Raji (cell line): ENCODE data around the gene BAIAP2L2.

Source experiments
- POLR2A ChIP-seq: IDR thresholded peaks from 2 replicates; pipeline ENCODE4 v1.6.1; 2011; ENCODE audit warnings: low read depth, low read length, control low read depth; ENCODE audit not compliant: insufficient read depth

BAIAP2L2 gene

DNA sequence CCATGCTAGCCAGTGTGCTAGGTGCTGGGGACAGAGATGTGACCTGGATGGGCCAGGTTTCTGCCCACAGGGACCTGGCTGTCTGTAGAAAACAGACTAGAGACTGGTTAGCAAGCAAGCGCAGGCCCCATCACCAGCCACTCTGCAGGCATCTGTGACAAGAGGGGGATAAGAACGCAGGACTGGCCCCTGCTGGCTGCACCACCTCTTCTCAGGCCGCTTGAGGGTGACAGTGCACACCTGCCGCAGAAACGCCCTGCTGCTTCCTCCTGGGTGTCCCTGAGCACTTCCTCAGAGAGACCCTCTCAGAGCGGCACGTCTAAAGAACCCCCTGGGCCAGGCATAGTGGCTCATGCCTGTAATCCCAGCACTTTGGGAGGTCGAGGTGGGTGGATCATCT is 59.2 kb downstream of the BAIAP2L2 start:
- no peak for TF ChIP-seq POLR2A

DNA sequence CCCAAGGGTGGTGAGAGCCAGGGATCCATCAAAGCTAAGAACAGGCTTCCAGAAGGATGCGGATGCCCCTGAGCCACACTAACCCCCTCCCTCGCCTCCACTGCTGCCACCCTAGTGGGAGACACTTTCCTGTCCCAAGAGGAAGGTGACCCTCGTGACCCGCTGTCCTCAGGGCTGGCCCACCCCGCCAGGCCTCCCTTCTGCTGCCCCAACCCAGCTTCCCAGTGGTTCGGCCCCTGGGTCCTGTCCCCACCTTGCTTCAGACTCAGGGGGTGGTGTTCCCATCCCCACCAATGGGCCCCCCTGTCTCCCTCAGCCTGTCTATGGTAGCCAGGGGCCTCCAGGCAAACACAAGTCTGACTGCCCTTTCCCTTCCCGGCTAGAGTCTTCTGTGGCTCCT is 59.8 kb downstream of the BAIAP2L2 start:
- TF ChIP-seq POLR2A = no peak

DNA sequence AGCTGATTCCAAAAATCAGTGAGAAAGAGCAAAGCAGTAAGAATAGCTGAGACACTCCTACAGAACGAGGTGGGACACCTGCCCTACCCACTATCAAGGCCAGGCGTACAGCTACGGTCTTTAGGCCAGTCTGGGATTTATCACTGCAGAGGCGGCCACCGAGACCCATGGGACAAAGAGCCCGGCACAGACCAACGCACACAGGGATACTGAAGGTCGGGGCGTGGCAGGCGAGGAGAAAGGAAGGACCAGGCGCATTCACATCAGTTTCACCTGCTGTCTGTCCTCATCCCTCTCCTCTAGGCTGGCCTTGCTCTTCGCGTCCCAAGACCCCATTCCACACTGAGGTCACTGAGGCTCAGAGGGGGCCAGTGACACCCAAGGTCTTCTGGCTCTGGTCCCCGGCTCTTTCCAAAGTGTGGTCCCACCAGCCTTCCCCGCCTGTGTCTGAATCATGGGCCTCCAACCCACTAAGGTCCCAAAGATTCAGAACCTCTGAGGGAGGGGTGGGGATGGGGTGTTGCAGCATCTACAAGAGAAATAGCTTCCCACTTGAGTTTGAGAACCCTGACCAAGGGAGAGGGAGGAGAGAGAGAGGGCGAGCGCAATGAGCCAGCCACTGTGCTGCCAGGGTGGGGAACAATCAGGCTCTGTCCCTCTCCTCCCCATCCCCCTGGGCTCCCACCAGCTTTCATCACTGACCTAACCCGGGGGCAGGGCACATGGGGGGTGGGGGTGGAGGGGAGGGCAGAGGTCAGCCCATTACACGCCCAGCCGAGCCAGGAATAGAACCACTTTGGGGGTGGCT is 60.5 kb downstream of the BAIAP2L2 start:
- no peak for TF ChIP-seq POLR2A

DNA sequence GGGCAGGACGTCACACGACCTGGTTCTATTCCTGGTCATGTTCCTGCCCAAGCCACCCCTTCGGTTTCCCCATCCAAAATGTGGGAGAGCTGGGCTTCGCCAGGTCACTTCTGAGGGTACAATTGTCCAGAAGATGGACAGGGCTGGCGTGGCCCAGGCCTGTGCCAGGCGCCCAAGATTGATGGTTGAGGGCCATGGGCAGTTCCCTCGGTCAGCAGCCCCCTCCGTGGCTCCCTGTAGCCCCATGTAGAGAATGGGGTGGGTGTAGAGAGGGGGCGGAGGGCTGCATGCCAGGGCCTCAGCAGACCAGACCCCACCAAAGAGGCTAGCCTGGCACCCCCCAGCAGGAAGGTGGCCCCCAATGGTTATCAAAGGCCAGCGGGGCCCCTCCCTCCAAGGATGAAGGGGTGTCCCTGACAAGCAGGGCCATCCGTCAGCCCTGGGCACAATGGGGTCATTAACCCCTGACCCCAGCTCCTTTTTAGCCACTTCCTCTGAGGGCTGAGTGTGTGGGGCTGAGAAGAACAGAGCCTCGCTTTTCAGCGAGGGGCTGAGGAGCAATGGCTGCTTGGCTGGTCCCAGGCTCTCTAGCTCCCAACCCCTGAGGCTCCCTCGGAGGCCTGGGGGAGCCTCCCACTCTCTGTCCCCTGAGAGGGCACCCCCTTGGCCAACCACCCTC is 64.3 kb downstream of the BAIAP2L2 start:
- no peak for TF ChIP-seq POLR2A

DNA sequence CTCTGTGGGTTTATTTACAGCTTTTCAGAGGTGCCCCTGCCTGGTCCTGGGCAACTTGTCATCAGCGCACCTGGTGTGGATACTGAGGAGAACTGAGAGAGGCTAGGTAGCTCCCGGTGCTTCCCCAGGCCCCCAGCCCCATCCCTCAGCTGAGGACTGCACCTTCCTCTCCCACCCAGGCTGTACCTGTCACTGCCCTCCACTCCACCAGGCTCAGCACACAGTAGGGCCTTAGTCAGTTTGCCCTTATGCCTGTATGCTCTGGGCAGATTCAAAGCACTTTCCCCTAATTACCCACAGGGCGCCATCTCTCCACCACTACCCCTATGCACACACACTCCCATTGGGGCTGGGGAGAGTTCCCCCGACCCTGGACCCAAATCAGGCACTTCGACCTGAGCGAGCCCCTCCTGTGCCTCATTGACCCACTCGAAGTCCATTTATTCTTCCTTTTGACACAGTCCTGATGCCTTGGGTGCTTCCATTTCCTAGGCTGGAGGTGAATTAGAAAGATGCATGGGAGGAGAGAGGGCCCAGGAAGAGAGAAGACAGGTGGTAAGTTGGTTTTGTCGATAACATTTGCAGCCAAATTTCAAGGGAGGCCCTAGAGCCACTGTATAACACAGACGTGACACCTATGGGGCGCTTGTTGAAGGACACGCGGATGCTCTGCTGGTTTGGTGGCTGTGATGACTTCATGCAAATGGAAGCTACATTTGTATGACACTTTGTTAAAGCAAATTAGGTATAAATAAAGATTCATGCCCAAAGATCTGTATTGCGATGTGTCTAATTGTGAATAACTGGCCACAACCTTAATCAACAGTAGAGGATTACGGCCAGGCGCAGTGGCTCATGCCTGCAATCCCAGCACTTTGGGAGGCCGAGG is 67.1 kb downstream of the BAIAP2L2 start:
- TF ChIP-seq POLR2A = no peak

DNA sequence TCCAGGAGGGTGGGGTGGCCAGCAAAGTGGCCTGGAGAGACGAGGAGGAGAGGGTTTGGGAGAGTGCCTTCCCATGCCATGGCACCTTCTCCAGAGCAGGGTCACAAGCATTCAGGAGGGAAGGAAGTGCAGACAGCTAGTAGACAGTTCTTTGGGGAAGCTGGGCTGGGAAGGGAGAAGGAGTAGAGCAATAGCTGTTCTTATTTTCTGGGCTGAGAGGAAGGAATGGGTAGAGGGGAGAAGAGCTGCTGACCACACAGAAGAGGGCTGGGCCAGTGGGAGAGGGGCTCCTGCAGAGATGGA is 68.0 kb downstream of the BAIAP2L2 start:
- no peak for TF ChIP-seq POLR2A

DNA sequence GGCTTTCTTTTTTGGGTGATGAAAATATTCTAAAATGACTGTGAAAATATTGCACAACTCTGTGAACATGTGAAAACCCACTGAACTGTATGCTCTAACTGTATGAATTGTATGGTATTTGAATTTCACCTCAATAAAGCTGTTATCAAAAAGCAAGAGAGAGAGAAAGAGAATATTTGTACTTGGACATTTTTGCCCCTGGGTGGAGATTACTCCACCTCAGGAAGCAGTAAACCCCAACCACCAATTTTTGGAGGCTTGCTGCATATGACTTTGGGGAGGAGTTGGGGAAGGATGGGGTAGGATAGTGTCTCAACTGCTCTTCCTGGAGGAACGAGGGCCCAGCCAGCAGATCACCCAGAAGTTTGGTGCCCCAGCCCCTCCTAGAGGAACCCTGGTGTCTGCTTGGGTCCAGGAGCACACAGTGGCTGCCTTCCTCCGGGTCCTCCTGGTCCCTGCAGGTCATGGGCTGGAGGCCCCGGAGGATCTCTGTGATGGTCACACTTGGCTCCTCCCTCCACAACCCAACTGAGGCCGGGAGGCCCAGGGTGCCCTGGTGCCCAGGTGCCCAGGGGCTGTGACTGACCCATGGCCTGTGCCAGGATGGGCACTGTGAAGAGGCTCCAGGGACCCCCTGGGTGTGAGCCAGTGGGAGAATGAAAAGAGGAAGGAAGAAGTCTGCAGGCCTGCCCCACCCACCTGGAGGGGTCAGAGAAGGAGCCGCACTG is 68.6 kb downstream of the BAIAP2L2 start:
- no peak for TF ChIP-seq POLR2A

DNA sequence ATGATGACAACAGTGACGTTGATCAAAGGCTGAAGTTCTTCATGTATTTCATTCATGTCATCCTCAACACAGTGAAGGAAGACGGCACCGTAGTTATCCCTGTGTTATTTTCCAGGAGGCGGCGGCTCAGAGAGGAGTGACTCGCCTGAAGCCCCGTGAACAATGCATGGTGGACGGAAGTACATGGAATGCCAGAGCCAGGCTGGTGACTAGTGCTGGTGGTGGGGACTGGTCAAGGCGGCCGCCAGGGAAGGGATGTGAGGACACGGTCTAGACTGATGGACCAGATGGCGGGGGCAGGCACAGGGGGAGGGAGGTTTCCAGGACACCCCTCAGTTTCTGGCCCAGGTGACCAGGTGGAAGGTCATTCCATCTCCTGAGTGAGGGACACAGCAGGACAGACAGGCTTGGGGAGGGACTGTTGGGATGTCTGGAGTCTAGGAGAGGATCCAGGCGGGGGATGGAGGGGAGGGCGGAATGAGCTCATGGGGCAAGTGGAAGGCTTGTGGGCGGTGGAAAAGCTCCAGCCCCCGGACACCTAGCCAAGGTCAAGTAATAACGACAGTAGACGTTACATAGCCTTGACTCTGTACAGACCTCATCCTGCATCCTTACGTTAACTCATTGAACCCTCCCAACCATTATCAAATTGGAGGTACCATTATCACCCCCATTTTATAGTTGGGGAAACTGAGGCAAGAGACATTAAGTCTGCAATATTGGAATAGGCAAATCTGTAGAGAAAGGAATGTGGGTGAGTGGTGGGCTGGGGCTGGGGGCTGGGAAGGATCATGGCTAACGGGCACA is 69.3 kb downstream of the BAIAP2L2 start:
- no peak for TF ChIP-seq POLR2A

DNA sequence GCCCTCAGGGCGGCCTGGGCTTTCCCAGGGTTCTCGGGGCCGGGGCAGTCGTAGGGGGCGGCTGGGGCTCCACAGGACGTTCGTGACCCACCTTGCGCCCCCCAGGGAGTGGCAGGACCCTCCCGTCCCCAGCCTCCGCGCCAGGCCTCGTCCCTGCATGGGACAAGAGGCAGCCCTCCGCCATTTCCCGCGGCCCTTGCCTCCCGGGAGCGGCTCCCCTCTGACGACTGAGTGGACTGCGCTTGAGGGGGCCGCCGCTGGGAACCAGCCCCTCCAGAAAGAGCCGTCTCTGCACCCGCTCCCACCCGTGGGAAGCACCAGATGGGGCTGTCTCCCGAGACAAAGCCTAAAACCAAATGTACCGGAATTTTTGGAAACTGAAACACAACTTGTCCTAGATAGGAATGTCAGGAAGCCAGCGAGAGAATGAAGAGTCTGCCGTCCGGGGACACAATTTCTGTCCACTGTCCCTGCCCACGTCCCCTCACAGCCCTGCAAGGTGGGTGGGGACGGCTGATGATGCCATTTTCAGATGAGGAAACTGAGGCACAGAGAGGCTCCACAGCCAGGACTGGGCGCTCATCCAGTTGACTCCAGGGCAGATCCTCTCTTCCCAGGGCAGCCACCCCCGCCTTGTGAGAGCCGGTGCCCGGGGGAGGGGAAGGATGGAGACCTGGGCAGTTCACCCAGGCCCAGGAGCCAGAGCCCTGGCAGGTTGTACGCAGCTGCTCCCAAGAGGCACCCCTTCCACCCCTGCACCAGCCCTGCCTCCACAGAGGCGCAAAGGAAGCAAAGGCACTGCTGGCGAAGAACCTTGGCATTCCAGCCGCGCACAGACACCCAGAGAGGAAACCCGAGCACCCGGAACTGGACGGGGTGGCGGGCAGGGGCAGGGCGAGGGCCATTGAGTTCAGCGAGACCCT is 71.3 kb downstream of the BAIAP2L2 start:
- no peak for TF ChIP-seq POLR2A

DNA sequence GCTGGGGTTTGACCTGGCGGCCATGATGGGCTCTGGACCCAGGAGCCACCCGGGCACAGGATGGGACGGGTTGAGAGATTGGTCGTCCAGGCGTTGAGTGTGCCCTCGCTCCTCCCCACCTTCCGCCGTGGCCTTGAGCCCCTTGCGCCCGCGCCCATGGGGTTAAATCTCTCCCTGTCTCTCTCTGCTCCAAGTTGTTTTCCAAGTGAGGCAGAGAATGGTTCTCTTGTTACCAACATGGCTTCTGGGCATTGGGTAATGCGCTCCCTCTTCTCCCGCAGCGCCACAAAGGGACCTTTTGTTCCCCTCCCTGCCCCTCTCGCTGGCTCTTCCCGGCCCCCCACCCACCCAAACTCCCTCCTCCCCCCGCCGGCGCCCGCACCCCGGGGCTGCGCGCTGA is 72.1 kb downstream of the BAIAP2L2 start:
- TF ChIP-seq POLR2A = no peak

DNA sequence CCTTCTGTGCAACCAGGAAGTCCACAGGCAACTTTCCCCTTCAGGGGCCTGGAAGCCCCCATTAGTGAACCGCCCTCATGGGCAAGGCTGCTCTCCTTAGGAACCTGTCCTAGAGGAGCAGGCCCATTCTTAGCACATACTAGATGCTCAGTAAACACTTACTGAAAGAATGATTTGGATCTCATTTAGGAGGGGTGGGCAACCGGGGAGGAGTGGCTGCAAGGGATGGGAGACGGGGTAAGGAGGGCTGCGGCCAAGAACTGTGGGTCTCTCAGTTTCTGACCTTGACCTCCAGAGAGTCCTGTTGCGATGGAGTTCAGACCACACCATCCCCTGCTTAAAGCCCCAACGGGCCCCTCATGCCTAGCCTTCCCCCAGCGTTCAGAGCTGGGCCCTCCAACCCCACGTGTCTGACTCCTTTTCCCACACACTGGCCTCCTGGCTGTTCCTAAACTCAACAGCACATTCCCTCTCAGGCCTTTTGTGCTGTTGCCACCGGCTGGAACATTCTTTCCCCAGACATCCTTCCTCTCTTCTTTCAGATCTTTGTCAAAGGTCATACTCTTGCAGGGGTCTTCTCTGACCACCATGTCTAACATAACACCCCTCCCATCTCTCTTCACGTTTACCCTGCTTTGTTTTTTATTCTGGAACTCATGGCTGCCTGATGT is 74.0 kb downstream of the BAIAP2L2 start:
- no peak for TF ChIP-seq POLR2A

DNA sequence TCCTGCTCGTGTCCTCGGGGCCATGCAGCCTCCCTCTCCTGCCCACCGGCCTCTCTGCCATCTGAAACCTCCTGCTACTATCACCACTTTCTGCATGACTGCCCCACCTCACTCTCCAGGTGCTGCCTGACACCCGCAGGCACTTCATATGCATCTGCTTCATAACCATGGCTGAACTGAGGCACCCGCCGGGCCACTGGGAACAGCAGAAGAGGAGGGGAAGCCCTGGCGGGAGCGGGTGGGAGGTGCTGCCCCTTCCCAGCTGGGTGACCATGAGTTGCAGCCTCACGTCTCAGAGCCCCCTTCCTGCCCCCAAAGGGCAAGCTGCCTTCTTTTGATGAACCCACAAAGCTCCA is 75.0 kb downstream of the BAIAP2L2 start:
- TF ChIP-seq POLR2A = no peak
